AG04449 (cell line): Measurements from ENCODE around the gene PDE2A.

Experiments used
- CTCF ChIA-PET: fragments of 350-600 bp; formaldehyde crosslinking; extraction: SDS; loops from one replicate; lab custom pipeline; 2021; ENCODE audit warnings: antibody characterized with exemption; lab: Yijun Ruan, JAX
- POLR2A ChIA-PET: fragments of 400-600, 350-600 bp; formaldehyde crosslinking; extraction: SDS; loops from one replicate; lab custom pipeline; 2020; ENCODE audit warnings: antibody characterized with exemption, inconsistent platforms; lab: Yijun Ruan, JAX
- DNase-seq: peaks from one replicate; pipeline ENCODE4 v3.0.0-alpha.2; 2010; ENCODE audit warnings: low read depth, low spot score
- H3K4me3 ChIP-seq: 2 replicates; pipeline ENCODE4 v1.5.1; 2011; ENCODE audit warnings: low read depth, mild to moderate bottlenecking, control low read depth, low read length
- CTCF ChIP-seq: IDR thresholded peaks from one replicate; pipeline ENCODE4 v1.5.1; 2011; ENCODE audit warnings: mild to moderate bottlenecking, moderate library complexity, low read length, control low read depth, inconsistent platforms; ENCODE audit not compliant: insufficient read depth; ENCODE audit errors: missing control alignments

Gene PDE2A

GRCh38 chr11:72697814-72698213 is 23.6 kb upstream of the PDE2A start:
- CTCF ChIA-PET: interaction anchor here (3.3 kb wide), 1 partner anchor 15 kb away, joined by 33 read pairs; no protein-coding TSS in a partner anchor
- POLR2A ChIA-PET: no interaction called here
- no peak for DNase-seq
- no peak overlapping the region for H3K4me3 ChIP-seq
- no peak for TF ChIP-seq CTCF

- DNase-seq: no peak
- ChIA-PET POLR2A (no interaction called here), CTCF (interaction anchor here (3.3 kb wide), 1 partner anchor 14 kb away, joined by 33 read pairs; no protein-coding TSS in a partner anchor)
- no peak overlapping the region for H3K4me3 ChIP-seq
- TF ChIP-seq CTCF: no peak
Measured at GRCh38 chr11:72696866-72697700, 22.9 kb upstream of the PDE2A start.

- POLR2A ChIA-PET: no interaction called here
- no peak for TF ChIP-seq CTCF
- H3K4me3 ChIP-seq: no peak overlapping the region
- CTCF ChIA-PET: interaction anchor here (1.1 to 2.4 kb wide), 4 partner anchors 9 to 118 kb away, joined by 3 to 15 read pairs (median 4); partner anchors contain the start of gene ATG16L2
- no peak for DNase-seq
Measured at GRCh38 chr11:72695354-72695753, 21.1 kb upstream of the PDE2A start.

GRCh38 chr11:72693271-72693968 is 19.2 kb upstream of the PDE2A start:
- DNase-seq: no peak

GRCh38 chr11:72692498-72693237 is 18.4 kb upstream of the PDE2A start:
- no peak for TF ChIP-seq CTCF
- POLR2A ChIA-PET: no interaction called here
- CTCF ChIA-PET: interaction anchor here (0.9 to 2.8 kb wide), 3 partner anchors 9 to 11 kb away, joined by 3 to 17 read pairs (median 4); no protein-coding TSS in a partner anchor
- H3K4me3 ChIP-seq: no peak overlapping the region
- no peak for DNase-seq

More at GRCh38 chr11:72693271-72693968, 19.2 kb upstream of the PDE2A start:
- no peak overlapping the region for H3K4me3 ChIP-seq
- POLR2A ChIA-PET: no interaction called here
- CTCF ChIA-PET: interaction anchor here (1.2 to 2.8 kb wide), 2 partner anchors 10 kb away, joined by 4 to 17 read pairs; no protein-coding TSS in a partner anchor
- no peak for TF ChIP-seq CTCF
